Hematopoietic multipotent progenitor cell treated with erythropoietin and hydrocortisone succinate and interleukin-3 and kit ligand, for 6 days (in vitro differentiated cells): ENCODE results near the gene IER5L.
"Not testable (repeated sequence)": the region's sequence is repeated elsewhere in the genome, so short reads cannot be mapped to it uniquely, and the experiment has no call there.

Experiments used
- DNase-seq: peaks from one replicate; pipeline ENCODE4 v3.0.0-alpha.2; 2015

The IER5L gene

GRCh38 chr9:129202613-129203555 lies 24.8 kb upstream of the IER5L start:
- peak; percentile 93 for DNase-seq

DNA sequence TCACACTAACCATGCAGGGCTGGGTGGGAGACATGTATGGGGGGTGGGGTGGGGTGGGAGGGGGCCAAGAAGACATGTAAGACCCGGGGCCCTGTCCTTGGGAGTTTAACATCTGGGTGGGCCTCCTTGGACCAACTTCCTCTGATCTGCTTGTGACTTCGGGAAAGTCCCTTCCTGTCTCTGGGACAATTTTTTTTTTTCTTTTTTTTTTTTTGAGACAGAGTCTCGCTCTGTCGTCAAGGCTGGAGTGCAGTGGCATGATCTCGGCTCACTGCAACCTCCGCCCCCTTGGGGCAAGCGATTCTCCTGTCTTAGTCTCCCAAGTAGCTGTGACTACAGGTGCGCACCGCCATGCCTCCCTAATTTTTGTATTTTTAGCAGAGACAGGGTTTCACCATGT lies 23.8 kb upstream of the IER5L start:
- DNase-seq, result no peak

DNA sequence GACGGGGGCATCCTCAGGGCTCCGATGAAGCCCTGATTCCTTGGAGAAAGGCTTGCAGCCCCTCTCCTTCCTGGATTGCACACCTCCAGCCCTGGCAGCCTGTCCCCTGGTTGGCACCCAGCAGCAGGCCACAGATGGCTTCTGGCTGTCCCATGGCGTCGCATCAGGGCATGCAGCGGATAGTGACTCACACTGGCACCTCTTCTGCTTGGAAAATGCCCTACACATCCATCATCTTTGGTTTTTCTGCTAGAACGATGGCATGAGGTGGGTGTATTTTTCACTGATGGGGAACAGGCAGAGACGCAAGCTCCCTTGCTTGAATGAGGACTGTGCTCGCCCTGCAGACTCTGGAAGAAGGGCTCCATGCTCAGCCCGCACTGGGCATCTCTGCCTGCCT lies 23.2 kb upstream of the IER5L start:
- no peak for DNase-seq

DNA sequence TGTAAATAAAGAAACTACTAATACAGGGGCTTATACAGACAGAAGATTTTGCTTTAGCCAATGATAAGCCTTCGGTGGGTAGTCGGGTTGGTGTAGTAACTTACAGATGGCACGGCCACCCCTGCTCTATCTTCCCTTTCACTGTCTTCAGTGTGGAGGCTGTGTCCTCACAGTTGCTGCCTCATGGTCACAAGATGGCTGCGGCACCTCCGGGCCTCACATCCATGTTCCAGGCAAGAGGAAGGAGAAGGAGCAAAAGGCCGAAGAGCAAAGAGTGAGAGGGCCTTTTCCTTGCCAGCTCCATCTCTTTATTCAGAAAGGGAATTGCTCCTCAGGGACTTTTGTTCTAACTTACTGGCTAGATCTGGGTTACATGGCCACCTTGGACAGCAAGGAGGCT lies 22.2 kb upstream of the IER5L start:
- no peak for DNase-seq

DNA sequence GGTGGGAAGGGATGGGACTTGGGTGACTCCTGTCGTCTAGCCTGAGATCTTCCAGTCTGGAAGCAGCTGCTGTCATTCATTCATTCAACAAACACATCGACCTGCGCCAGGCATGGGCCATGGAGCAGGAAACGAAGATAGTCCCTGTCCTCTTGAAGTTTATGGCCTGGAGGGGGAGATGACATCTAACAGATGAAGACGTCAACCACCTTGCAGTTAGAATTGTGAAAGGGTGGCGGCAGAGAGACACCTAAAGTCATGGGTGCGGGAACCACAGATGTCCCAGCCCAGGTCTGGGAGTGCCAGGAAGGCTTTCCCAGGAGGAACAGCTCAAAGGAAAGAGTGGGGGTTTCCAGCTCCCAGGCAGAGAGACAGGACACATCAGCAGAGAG lies 21.0 kb upstream of the IER5L start:
- no peak for DNase-seq

GRCh38 chr9:129198319-129199043 lies 20.4 kb upstream of the IER5L start:
- no peak for DNase-seq

- no peak for DNase-seq
These were observed 19.9 kb upstream of the IER5L start for GRCh38 chr9:129197978-129198318.

- DNase-seq, result not testable (repeated sequence)
These were observed 19.0 kb upstream of the IER5L start for GRCh38 chr9:129197045-129197444.

- no peak for DNase-seq
These were observed 17.5 kb upstream of the IER5L start for GRCh38 chr9:129195606-129196005.

- DNase-seq, result no peak
These were observed 16.2 kb upstream of the IER5L start for GRCh38 chr9:129194221-129194620.

GRCh38 chr9:129193655-129194054 lies 15.6 kb upstream of the IER5L start:
- DNase-seq, result no peak

DNA sequence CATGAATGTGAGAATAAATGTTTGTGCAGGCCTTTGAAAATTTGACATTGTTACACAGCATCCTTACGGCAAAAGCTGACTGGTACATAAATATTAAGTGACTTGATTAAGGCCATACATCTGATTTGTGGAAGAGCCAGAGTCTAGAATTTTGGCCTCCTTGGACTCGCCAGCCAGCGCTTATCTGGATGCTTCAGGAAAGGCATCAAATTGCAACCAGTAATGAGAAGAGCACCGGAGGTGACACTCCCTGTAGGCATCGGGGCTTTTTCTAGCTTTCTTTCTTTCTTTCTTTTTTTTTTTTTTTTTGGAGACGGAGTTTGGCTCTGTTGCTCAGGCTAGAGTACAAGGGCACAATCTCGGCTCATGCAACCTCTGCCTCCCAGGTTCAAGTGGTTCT lies 13.2 kb upstream of the IER5L start:
- DNase-seq, result no peak

DNA sequence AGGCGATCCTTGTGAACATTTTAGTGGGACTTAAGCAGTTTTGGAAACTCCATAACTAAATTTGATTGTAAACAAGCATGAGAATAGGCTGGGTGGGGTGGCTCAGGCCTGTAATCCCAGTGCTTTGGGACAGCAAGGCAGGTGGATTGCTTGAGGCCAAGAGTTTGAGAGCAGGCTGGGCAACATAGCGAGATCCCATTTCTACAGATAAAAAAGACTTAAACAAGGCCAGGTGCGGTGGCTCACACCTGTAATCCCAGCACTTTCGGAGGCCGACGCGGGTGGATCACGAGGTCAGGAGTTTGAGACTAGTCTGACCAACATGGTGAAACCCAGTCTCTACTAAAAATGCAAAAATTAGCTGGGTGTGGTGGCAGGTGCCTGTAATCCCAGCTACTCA lies 11.9 kb upstream of the IER5L start:
- DNase-seq, result not testable (repeated sequence)

DNA sequence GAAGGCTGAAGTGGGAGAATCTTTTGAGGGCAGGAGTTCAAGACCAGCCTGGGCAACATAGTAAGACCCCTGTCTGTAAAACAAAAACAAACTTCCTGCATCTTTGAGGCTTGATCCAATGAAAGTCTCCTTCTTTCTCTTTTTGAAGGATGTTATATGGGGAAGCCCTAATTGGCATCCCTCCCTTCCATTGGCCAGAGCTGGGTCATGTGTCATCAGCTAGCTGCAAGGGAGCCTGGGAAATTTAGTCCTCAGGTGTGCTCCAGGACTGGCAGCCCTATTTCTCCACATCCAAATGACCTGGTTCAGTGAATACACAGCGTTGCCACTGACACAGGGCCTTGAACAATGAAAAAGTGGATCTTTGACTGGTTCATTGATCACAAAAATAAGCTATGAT lies 9.0 kb upstream of the IER5L start:
- no peak for DNase-seq

DNA sequence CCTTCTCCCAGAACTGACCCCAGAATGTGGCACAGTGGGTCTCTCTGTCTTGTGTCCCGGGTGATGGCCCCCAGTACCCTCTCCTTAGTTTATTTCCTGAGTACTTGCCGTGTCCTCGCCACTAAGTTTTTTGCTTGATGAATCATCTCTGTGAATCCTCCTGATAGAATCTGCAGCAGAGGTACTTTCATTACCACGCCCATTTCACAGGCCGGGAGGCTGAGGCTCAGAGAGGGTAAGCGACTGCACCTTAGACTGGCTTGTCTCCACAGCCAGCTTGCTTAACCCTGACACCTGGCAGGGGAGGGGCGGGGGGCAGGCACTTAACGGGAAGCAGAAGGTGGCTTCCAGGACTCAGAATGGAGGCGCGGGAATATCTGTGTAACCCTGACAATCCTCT lies 7.9 kb upstream of the IER5L start:
- no peak for DNase-seq

DNA sequence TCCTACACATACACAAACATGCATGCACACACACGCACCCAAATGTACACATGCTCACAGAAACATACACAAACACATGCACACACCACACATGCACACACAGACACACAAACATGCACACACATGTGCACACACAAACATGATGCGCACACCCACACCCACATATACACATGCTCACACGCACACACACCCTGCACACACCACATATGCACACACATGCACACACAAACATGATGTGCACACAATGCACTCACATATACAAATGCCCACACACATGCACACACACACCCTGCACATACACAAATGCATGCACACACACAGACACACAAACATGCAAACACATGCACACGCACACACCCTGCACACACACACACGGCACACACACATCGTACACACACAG lies 7.3 kb upstream of the IER5L start:
- DNase-seq, result no peak

GRCh38 chr9:129184596-129185122 lies 6.6 kb upstream of the IER5L start:
- DNase-seq, result no peak

DNA sequence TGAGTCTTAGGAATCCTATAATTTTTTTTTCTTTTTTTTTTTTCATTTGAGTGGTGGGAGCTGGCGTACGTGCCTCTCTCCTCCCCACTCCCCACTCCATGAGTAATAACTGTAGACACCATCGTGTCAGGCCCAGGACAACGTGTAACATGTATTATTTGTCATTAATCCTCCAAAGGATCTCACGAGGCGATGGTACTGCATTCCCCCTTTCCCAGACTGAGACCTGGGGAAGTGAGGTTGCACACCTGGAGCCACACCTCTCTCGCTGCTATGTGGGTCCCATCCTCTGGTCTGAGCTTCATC lies 6.1 kb upstream of the IER5L start:
- no peak for DNase-seq

GRCh38 chr9:129183495-129184218 lies 5.6 kb upstream of the IER5L start:
- no peak for DNase-seq

GRCh38 chr9:129182625-129183494 lies 4.8 kb upstream of the IER5L start:
- peak; percentile 68 for DNase-seq

DNA sequence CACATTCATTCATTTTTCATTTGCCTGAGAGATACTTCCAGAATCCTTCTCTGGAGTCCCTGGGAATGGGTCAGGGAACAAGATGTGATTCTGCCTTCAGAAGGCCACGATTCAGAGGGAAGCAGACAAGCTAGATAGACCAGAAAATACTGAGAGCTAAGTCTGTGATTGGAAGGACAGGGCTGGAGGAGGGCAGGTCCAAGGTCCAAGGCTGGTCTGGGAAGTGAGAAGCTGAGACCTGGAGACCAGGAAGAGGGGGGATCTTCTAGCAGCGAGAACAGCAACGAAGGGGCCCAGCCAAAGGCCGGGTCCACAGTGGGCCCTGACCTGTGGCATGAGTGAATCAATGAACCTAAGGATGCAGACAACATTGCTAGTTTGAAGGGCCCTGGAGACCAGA lies 4.1 kb upstream of the IER5L start:
- DNase-seq, result no peak

DNA sequence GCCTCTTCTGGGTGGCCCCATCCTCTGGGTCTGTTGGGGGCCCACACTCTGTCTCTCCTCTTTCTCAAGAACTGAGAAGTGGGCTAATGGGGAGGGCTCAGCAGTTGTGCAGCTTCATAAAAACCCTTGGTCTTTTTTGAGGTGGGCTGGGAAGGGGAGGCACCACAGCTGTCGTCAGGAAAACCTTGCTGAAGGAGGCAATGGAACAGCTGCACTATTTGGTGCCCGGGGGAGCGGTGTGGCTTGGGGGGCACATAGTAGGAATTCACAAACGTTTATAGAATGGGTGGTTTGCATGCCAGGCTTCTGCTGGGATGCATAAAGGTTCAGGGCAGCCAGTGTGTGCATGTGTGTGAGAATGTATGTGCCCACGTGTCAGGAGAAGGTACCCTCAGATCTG lies 3.2 kb upstream of the IER5L start:
- DNase-seq, result no peak
